T-cell (primary cell): ENCODE measurements around the gene DTX3L. TPM values are rescaled to one million over a fixed set of nuclear protein-coding genes. Genes with fewer than 3 reads are reported as not detected.
"Not testable (repeated sequence)": the region's sequence is repeated elsewhere in the genome, so short reads cannot be mapped to it uniquely, and the experiment has no call there.

Experiments
- ATAC-seq, 4 experiments: fragments of 200-7000 bp in 3 of 4; fragments of 150-1000 bp in 1 of 4; cut with Tn5 transposase; replicated peaks in 1 of 4; 1 replicate in 3 of 4; 2 replicates in 1 of 4; pipeline ENCODE4 v1.10.0; 2021; ENCODE audit warnings: moderate library complexity in 3 of 4, mild to moderate bottlenecking in 2 of 4, moderate number of reproducible peaks in 1 of 4
- CTCF ChIA-PET, 2 donors: fragments of 300-600 bp; sonication (Branson Sonifier 250); formaldehyde crosslinking; loops; one replicate each; lab custom pipeline; 2022; ENCODE audit warnings: antibody characterized with exemption in 2 of 2; lab: Charles Lee
- POLR2A ChIA-PET, 2 donors: fragments of 300-600 bp; sonication (Branson Sonifier 250); formaldehyde crosslinking; loops; one replicate each; lab custom pipeline; 2022; ENCODE audit warnings: antibody characterized with exemption in 2 of 2; lab: Charles Lee
- DNase-seq, 35 experiments: peaks; one replicate each; pipeline versions ENCODE4 v3.0.0 to v3.0.0-alpha.2; 2013 to 2023
- H3K27ac ChIP-seq: one replicate; pipeline ENCODE4 v1.5.1; 2013; ENCODE audit warnings: low read length
- H3K27me3 ChIP-seq, 2 experiments: replicated peaks in 1 of 2; 1 replicate in 1 of 2; 2 replicates in 1 of 2; pipeline versions ENCODE4 v1.6.1 to v1.7.0; 2013; ENCODE audit warnings: low read length in 1 of 2, mixed read lengths in 1 of 2; ENCODE audit not compliant: control insufficient read depth in 2 of 2, insufficient read depth in 2 of 2; ENCODE audit errors: extremely low read depth in 1 of 2
- H3K36me3 ChIP-seq, 2 donors: 1 replicate in 1 of 2; 2 replicates in 1 of 2; pipeline versions ENCODE4 v1.6.1 to v1.7.0; 2013; ENCODE audit warnings: low read length in 1 of 2; ENCODE audit not compliant: control insufficient read depth in 2 of 2, insufficient read depth in 1 of 2; ENCODE audit errors: extremely low read depth in 1 of 2
- H3K4me1 ChIP-seq, 2 experiments: 1 replicate in 1 of 2; 2 replicates in 1 of 2; pipeline versions ENCODE4 v1.6.1 to v1.7.0; 2013; ENCODE audit warnings: low read length in 2 of 2, mixed read lengths in 1 of 2; ENCODE audit not compliant: insufficient read depth in 2 of 2, control insufficient read depth in 1 of 2; ENCODE audit errors: extremely low read depth in 1 of 2
- H3K4me3 ChIP-seq, 2 donors: 1 replicate in 1 of 2; 2 replicates in 1 of 2; pipeline versions ENCODE4 v1.5.1 to v1.7.0; 2013; ENCODE audit warnings: mild to moderate bottlenecking in 2 of 2, low read length in 1 of 2, moderate library complexity in 1 of 2; ENCODE audit not compliant: control insufficient read depth in 1 of 2; ENCODE audit errors: extremely low read depth in 1 of 2
- H3K9me3 ChIP-seq: 2 replicates; pipeline ENCODE4 v1.7.0; 2013
- H3K27ac Mint-ChIP-seq, 2 donors: one replicate each; pipeline ENCODE4 v1.8.0; 2020 to 2021; ENCODE audit warnings: mild to moderate bottlenecking in 2 of 2, mixed read lengths in 2 of 2
- H3K27me3 Mint-ChIP-seq, 2 donors: one replicate each; pipeline ENCODE4 v1.8.0; 2021 to 2022; ENCODE audit warnings: mixed read lengths in 2 of 2
- H3K36me3 Mint-ChIP-seq: one replicate; pipeline ENCODE4 v1.8.0; 2021; ENCODE audit warnings: mixed read lengths
- H3K4me1 Mint-ChIP-seq, 3 donors: one replicate each; pipeline ENCODE4 v1.8.0; 2020 to 2022; ENCODE audit warnings: mixed read lengths in 3 of 3, mild to moderate bottlenecking in 1 of 3
- H3K4me3 Mint-ChIP-seq, 3 donors: one replicate each; pipeline ENCODE4 v1.8.0; 2020 to 2022; ENCODE audit warnings: mild to moderate bottlenecking in 3 of 3, mixed read lengths in 3 of 3, moderate library complexity in 3 of 3
- H3K9me3 Mint-ChIP-seq, 3 donors: one replicate each; pipeline ENCODE4 v1.8.0; 2020 to 2022; ENCODE audit warnings: mixed read lengths in 3 of 3
- WGBS: methylation state at CpG from one replicate; pipeline ENCODE4 v1.1.5; 2013; ENCODE audit warnings: missing lambda C conversion rate; ENCODE audit not compliant: insufficient coverage; 5-methylcytosine and 5-hydroxymethylcytosine counted together
- total RNA-seq, 35 experiments: library from RNA in 6 of 35; stranded (reverse) in 6 of 35; fragments of 120-200 nt in 1 of 35; gene quantifications; one replicate each; pipeline versions ENCODE4 v1.2.1 to v1.2.4 and lab custom pipeline; 2013 to 2026

Gene DTX3L
- total RNA-seq, 5 donors from 2014 or later (not counting 1 experiment from before 2014, with no cell fraction given) = 35.1 to 56.2 (median 49.8) TPM

- peaks cover 34% of the 10 kb centered on the region for H3K36me3 Mint-ChIP-seq
- peaks cover 2 to 41% of the 10 kb centered on the region in 2 donors for H3K36me3 ChIP-seq
- H3K4me3 ChIP-seq = peak overlapping the region; percentile 76 to 82
- H3K4me1 ChIP-seq = peaks cover 11 to 48% of the 10 kb centered on the region in 2 experiments
- peaks cover 69 to 78% (median 70%) of the 10 kb centered on the region in 3 donors for H3K4me1 Mint-ChIP-seq
- 76% methylated on average over 3 of the region's 5 CpGs for WGBS
- peak overlapping the region; percentile 92 to 98 (median 95) for H3K4me3 Mint-ChIP-seq
- no peaks in the 10 kb centered on the region for H3K9me3 Mint-ChIP-seq
- H3K27ac ChIP-seq = peak overlapping the region; percentile 88
- ATAC-seq = no peak
- H3K27me3 ChIP-seq = no peaks in the 10 kb centered on the region
- H3K27ac Mint-ChIP-seq = peak overlapping the region; percentile 97 to 100
- CTCF ChIA-PET = interaction anchor here (3.2 to 8.0 kb wide), 2 partner anchors 116 to 117 kb away, joined by 26 to 112 read pairs; partner anchors contain the start of gene PARP14 (in 1 of the 2)
- H3K9me3 ChIP-seq = no peaks in the 10 kb centered on the region
- no peak for DNase-seq
- POLR2A ChIA-PET = interaction anchor here in 1 of 2 donors (0.6 kb wide), 1 partner anchor 12 kb away, joined by 6 read pairs; no protein-coding TSS in a partner anchor
- H3K27me3 Mint-ChIP-seq = no peaks in the 10 kb centered on the region
These were observed 1.0 kb upstream of the DTX3L start for GRCh38 chr3:122562923-122563716.

- 31% methylated on average over 2 of the region's 5 CpGs for WGBS
- H3K4me1 ChIP-seq = peaks cover 14 to 48% of the 10 kb centered on the region in 2 experiments
- POLR2A ChIA-PET = interaction anchor here (0.6 kb wide), 2 partner anchors 58 to 701 kb away, joined by 5 to 8 read pairs; no protein-coding TSS in a partner anchor
These were observed 467 bp upstream of the DTX3L start for GRCh38 chr3:122563717-122564025.

GRCh38 chr3:122568131-122568530, 4.0 kb downstream of the DTX3L start:
- Histone ChIP-seq H3K27ac (peak overlapping the region; percentile 31), H3K4me1 (peaks cover 16 to 38% of the 10 kb centered on the region in 2 experiments), H3K36me3 (peaks cover 0 to 66% of the 10 kb centered on the region in 2 donors)
- H3K9me3 Mint-ChIP-seq, H3K4me3 ChIP-seq, POLR2A ChIA-PET, ATAC-seq, H3K27me3 ChIP-seq, H3K27me3 Mint-ChIP-seq, DNase-seq, H3K9me3 ChIP-seq: not testable (repeated sequence)
- CTCF ChIA-PET = interaction anchor here in 1 of 2 donors (0.8 to 3.0 kb wide), 2 partner anchors 11 to 111 kb away, joined by 3 to 8 read pairs; no protein-coding TSS in a partner anchor
- Mint-ChIP-seq H3K4me1 (peaks cover 72 to 74% (median 72%) of the 10 kb centered on the region in 3 donors), H3K36me3 (peaks cover 54% of the 10 kb centered on the region), H3K4me3 (peak overlapping the region in 1 of 3 donors; percentile 43), H3K27ac (peak overlapping the region; percentile 79 to 84)
- WGBS = no CpG with 5 or more reads among the region's 7 CpGs

More at GRCh38 chr3:122563717-122564025, 467 bp upstream of the DTX3L start:
- H3K9me3 ChIP-seq = no peaks in the 10 kb centered on the region
- peaks cover 74 to 83% (median 75%) of the 10 kb centered on the region in 3 donors for H3K4me1 Mint-ChIP-seq
- H3K36me3 ChIP-seq = peaks cover 0 to 39% of the 10 kb centered on the region in 2 donors
- DNase-seq (peak in 8 of 35 experiments; percentile 3 to 27 (median 9)), ATAC-seq (peak; percentile 5 to 12 (median 6))
- H3K36me3 Mint-ChIP-seq = peaks cover 36% of the 10 kb centered on the region
- peak overlapping the region; percentile 92 to 98 (median 95) for H3K4me3 Mint-ChIP-seq
- peak overlapping the region; percentile 88 for H3K27ac ChIP-seq
- CTCF ChIA-PET = interaction anchor here (1.0 to 8.0 kb wide), 4 partner anchors 49 to 148 kb away, joined by 3 to 112 read pairs (median 14); partner anchors contain the start of genes KPNA1 (in 1 of the 2), PARP14 (in 1 of the 2) and WDR5B (in 1 of the 2)
- H3K27me3 Mint-ChIP-seq = no peaks in the 10 kb centered on the region
- H3K27ac Mint-ChIP-seq = peak overlapping the region; percentile 97 to 100
- H3K4me3 ChIP-seq = peak overlapping the region; percentile 76 to 82
- H3K27me3 ChIP-seq = no peaks in the 10 kb centered on the region
- H3K9me3 Mint-ChIP-seq = no peaks in the 10 kb centered on the region

GRCh38 chr3:122568755-122569154, 4.6 kb downstream of the DTX3L start:
- 45% methylated on average over 2 of the region's 3 CpGs for WGBS
- no peak overlapping the region for H3K4me3 ChIP-seq
- H3K27me3 ChIP-seq = no peaks in the 10 kb centered on the region
- no peak for DNase-seq
- H3K9me3 ChIP-seq = no peaks in the 10 kb centered on the region
- Mint-ChIP-seq H3K27ac (peak overlapping the region; percentile 79 to 82), H3K36me3 (peaks cover 54% of the 10 kb centered on the region), H3K9me3 (no peaks in the 10 kb centered on the region), H3K27me3 (no peaks in the 10 kb centered on the region), H3K4me1 (peaks cover 70 to 76% (median 73%) of the 10 kb centered on the region in 3 donors), H3K4me3 (peak overlapping the region in 1 of 3 donors; percentile 43)
- ChIA-PET CTCF (interaction anchor here in 1 of 2 donors (0.8 to 3.0 kb wide), 2 partner anchors 10 to 111 kb away, joined by 3 to 8 read pairs; no protein-coding TSS in a partner anchor), POLR2A (no interaction called here)
- ATAC-seq = no peak
- H3K4me1 ChIP-seq = peaks cover 15 to 37% of the 10 kb centered on the region in 2 experiments
- peaks cover 0 to 70% of the 10 kb centered on the region in 2 donors for H3K36me3 ChIP-seq
- H3K27ac ChIP-seq = peak overlapping the region; percentile 31

GRCh38 chr3:122572940-122573412, 8.8 kb downstream of the DTX3L start:
- DNase-seq (peak in 18 of 35 experiments; percentile 3 to 45 (median 14)), ATAC-seq (peak in 3 of 4 experiments; percentile 51 to 61 (median 55))
- no peaks in the 10 kb centered on the region for H3K27me3 Mint-ChIP-seq
- Histone ChIP-seq H3K9me3 (no peaks in the 10 kb centered on the region), H3K36me3 (peaks cover 0 to 51% of the 10 kb centered on the region in 2 donors), H3K4me3 (no peak overlapping the region), H3K27me3 (no peaks in the 10 kb centered on the region), H3K4me1 (peaks cover 21 to 22% of the 10 kb centered on the region in 2 experiments), H3K27ac (peak overlapping the region; percentile 65)
- peaks cover 59 to 80% (median 62%) of the 10 kb centered on the region in 3 donors for H3K4me1 Mint-ChIP-seq
- WGBS = 30% methylated on average over 2 of the region's 3 CpGs
- H3K9me3 Mint-ChIP-seq = no peaks in the 10 kb centered on the region
- peak overlapping the region; percentile 89 to 90 for H3K27ac Mint-ChIP-seq
- POLR2A ChIA-PET = no interaction called here
- CTCF ChIA-PET = no interaction called here
- H3K4me3 Mint-ChIP-seq = no peak overlapping the region
- peaks cover 45% of the 10 kb centered on the region for H3K36me3 Mint-ChIP-seq
